Measurements from ENCODE around the gene HAL. TPM values are rescaled to one million over a fixed set of nuclear protein-coding genes. Genes with fewer than 3 reads are reported as not detected.

The HAL gene
- polyA plus RNA-seq, 1 of the 3 experiments (the other 2 are of a cell fraction), result 0.08 TPM

GRCh38 chr12:95993907-95994306, 2.2 kb downstream of the HAL start:
- TF ChIP-seq SIN3A (IDR thresholded peaks at IDR 0.05; ENCODE audit: borderline replicate concordance, low read depth, low read length) (no peak), RCOR1 (IDR thresholded peaks at IDR 0.05; ENCODE audit: low read length) (no peak), IRF3 (IDR thresholded peaks at IDR 0.05; ENCODE audit: low read depth, low read length) (no peak), TEAD4 (IDR thresholded peaks at IDR 0.05; ENCODE audit: borderline replicate concordance, insufficient read depth) (no peak), FOXJ3 (CRISPR knock-in tag; IDR thresholded peaks at IDR 0.05) (no peak), POLR2AphosphoS5 (IDR thresholded peaks at IDR 0.05; ENCODE audit: low read depth, low read length) (no peak), CHD2 (IDR thresholded peaks at IDR 0.05; ENCODE audit: low read length, partially characterized antibody) (no peak), RFX5 (IDR thresholded peaks at IDR 0.05; ENCODE audit: low read length) (no peak), SMC3 (IDR thresholded peaks at IDR 0.05; ENCODE audit: low read depth, low read length) (no peak), USF1 (IDR thresholded peaks at IDR 0.05; ENCODE audit: borderline replicate concordance, low read depth) (no peak), RAD21 (IDR thresholded peaks at IDR 0.05; ENCODE audit: low read length) (no peak), EZH2phosphoT487 (IDR thresholded peaks at IDR 0.05; ENCODE audit: borderline replicate concordance, low read depth) (no peak), TCF12 (IDR thresholded peaks at IDR 0.05) (no peak), GATA2 (CRISPR knock-in tag; IDR thresholded peaks at IDR 0.05) (no peak)
- TF ChIP-seq, protein P1, sequence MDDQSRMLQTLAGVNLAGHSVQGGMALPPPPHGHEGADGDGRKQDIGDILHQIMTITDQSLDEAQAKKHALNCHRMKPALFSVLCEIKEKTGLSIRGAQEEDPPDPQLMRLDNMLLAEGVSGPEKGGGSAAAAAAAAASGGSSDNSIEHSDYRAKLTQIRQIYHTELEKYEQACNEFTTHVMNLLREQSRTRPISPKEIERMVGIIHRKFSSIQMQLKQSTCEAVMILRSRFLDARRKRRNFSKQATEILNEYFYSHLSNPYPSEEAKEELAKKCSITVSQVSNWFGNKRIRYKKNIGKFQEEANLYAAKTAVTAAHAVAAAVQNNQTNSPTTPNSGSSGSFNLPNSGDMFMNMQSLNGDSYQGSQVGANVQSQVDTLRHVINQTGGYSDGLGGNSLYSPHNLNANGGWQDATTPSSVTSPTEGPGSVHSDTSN (IDR thresholded peaks at IDR 0.05), result no peak
- ChIA-PET POLR2A (no interaction called here), CTCF (interaction anchor here (1.0 to 8.6 kb wide), 4 partner anchors 16 to 222 kb away, joined by 3 to 154 read pairs (median 5); no protein-coding TSS in a partner anchor)
- Histone ChIP-seq H2AFZ (ENCODE audit: low read depth) (no peak overlapping the region), H3K27ac (ENCODE audit: low read depth in 2 of 2, low read length in 1 of 2) (no peak overlapping the region), H3K79me2 (ENCODE audit: insufficient read depth) (no peaks in the 10 kb centered on the region), H3K9me2 (no peaks in the 10 kb centered on the region), H3K4me1 (ENCODE audit: control insufficient read depth in 1 of 2, insufficient read depth in 2 of 2, low read depth in 1 of 2, low read length in 1 of 2) (peaks cover 0 to 13% of the 10 kb centered on the region in 2 experiments; a peak in 2 of 4 replicates), H3K9me3 (no peaks in the 10 kb centered on the region), H3F3A (replicated peaks; ENCODE audit: insufficient read depth) (no peaks in the 10 kb centered on the region), H4K20me1 (ENCODE audit: insufficient read depth) (no peaks in the 10 kb centered on the region), H3K4me2 (no peak overlapping the region), H3K4me3 (ENCODE audit: low read depth in 2 of 2, low read length in 1 of 2) (no peak overlapping the region), H3K36me3 (replicated peaks in 1 of 2; ENCODE audit: control insufficient read depth in 1 of 2, insufficient read depth in 2 of 2, low read length in 1 of 2) (no peaks in the 10 kb centered on the region), H3K9ac (no peak overlapping the region), H3K27me3 (ENCODE audit: insufficient read depth) (no peaks in the 10 kb centered on the region)
- 85% methylated on average over 7 of the region's 7 CpGs for WGBS (ENCODE audit: low lambda C conversion rate)
- no peak for DNase-seq

GRCh38 chr12:95990136-95990535, 6.0 kb downstream of the HAL start:
- no peaks in the 10 kb centered on the region for H4K20me1 ChIP-seq (ENCODE audit: insufficient read depth)
- no peaks in the 10 kb centered on the region for H3K79me2 ChIP-seq (ENCODE audit: insufficient read depth)
- no peak overlapping the region for H3K4me2 ChIP-seq
- no peaks in the 10 kb centered on the region for H3K9me3 ChIP-seq
- no peak for DNase-seq
- H3K9ac ChIP-seq, result no peak overlapping the region
- H3K36me3 ChIP-seq (replicated peaks in 1 of 2; ENCODE audit: control insufficient read depth in 1 of 2, insufficient read depth in 2 of 2, low read length in 1 of 2), result no peaks in the 10 kb centered on the region
- no peaks in the 10 kb centered on the region for H3K9me2 ChIP-seq
- H3K27me3 ChIP-seq (ENCODE audit: insufficient read depth), result no peaks in the 10 kb centered on the region
- no peak overlapping the region for H2AFZ ChIP-seq (ENCODE audit: low read depth)
- H3F3A ChIP-seq (replicated peaks; ENCODE audit: insufficient read depth), result no peaks in the 10 kb centered on the region
- WGBS (ENCODE audit: low lambda C conversion rate), result 62% methylated on average over 7 of the region's 7 CpGs
- H3K4me1 ChIP-seq (ENCODE audit: control insufficient read depth in 1 of 2, insufficient read depth in 2 of 2, low read depth in 1 of 2, low read length in 1 of 2), result peaks cover 0 to 17% of the 10 kb centered on the region in 2 experiments; a peak in 2 of 4 replicates
- CTCF ChIA-PET, result interaction anchor here (1.6 to 3.3 kb wide), 3 partner anchors 9 to 72 kb away, joined by 5 to 22 read pairs (median 14); no protein-coding TSS in a partner anchor
- H3K27ac ChIP-seq (ENCODE audit: low read depth in 2 of 2, low read length in 1 of 2), result peak overlapping the region in 1 of 2 experiments; percentile 41; a peak in 2 of 4 replicates
- POLR2A ChIA-PET, result interaction anchor here (0.8 to 0.9 kb wide), 2 partner anchors 47 to 249 kb away, joined by 3 to 4 read pairs; partner anchors contain the start of genes AMDHD1 and CCDC38
- H3K4me3 ChIP-seq (ENCODE audit: low read depth in 2 of 2, low read length in 1 of 2), result no peak overlapping the region
- no peak for TF ChIP-seq FOXM1 (IDR thresholded peaks at IDR 0.05; ENCODE audit: low read depth)
- no peak for TF ChIP-seq RAD21 (IDR thresholded peaks at IDR 0.05; ENCODE audit: low read length)
- no peak for TF ChIP-seq TEAD4 (IDR thresholded peaks at IDR 0.05; ENCODE audit: borderline replicate concordance, insufficient read depth)
- no peak for TF ChIP-seq MAX (IDR thresholded peaks at IDR 0.05; ENCODE audit: low read depth)
- TF ChIP-seq CTCF (IDR thresholded peaks at IDR 0.05), result no peak
- no peak for TF ChIP-seq GABPA (IDR thresholded peaks at IDR 0.05; ENCODE audit: low read depth)
- no peak for TF ChIP-seq ELF1 (IDR thresholded peaks at IDR 0.05)
- TF ChIP-seq NFIC (IDR thresholded peaks at IDR 0.05; ENCODE audit: borderline replicate concordance), result no peak
- no peak for TF ChIP-seq RXRA (IDR thresholded peaks at IDR 0.05; ENCODE audit: borderline replicate concordance, low read depth)
- no peak for TF ChIP-seq USF2 (IDR thresholded peaks at IDR 0.05; ENCODE audit: borderline replicate concordance, low read depth, low read length)
- no peak for TF ChIP-seq MEF2A (IDR thresholded peaks at IDR 0.05; ENCODE audit: borderline replicate concordance, low read depth)
- no peak for TF ChIP-seq SMC3 (IDR thresholded peaks at IDR 0.05; ENCODE audit: low read depth, low read length)
- TF ChIP-seq TCF12 (IDR thresholded peaks at IDR 0.05), result no peak
